ENCODE measurements around the gene HES7.
"Not testable (repeated sequence)": the region's sequence is repeated elsewhere in the genome, so short reads cannot be mapped to it uniquely, and the experiment has no call there.

The HES7 gene

GRCh38 chr17:8122924-8123694 lies 797 bp downstream of the HES7 start:
- no peak for FAIRE-seq
- peak; percentile 6 for DNase-seq (ENCODE audit: low spot score)

- DNase-seq (ENCODE audit: low spot score) = no peak
- no peak for FAIRE-seq
Observed at GRCh38 chr17:8122422-8122923, 1.4 kb downstream of the HES7 start.

- peak; percentile 42 for DNase-seq (ENCODE audit: low spot score)
- no peak for FAIRE-seq
Observed at GRCh38 chr17:8121681-8122421, 2.1 kb downstream of the HES7 start.

- DNase-seq (ENCODE audit: low spot score) = no peak
- no peak for FAIRE-seq
Observed at GRCh38 chr17:8121407-8121680, 2.6 kb downstream of the HES7 start.

GRCh38 chr17:8120520-8121406 lies 3.1 kb downstream of the HES7 start:
- FAIRE-seq (no peak), DNase-seq (ENCODE audit: low spot score) (peak; percentile 51)

- DNase-seq (ENCODE audit: low spot score) = peak; percentile 25
- no peak for FAIRE-seq
Observed at GRCh38 chr17:8119581-8120519, 4.1 kb downstream of the HES7 start.

- DNase-seq (ENCODE audit: low spot score) (peak; percentile 68), FAIRE-seq (no peak)
Observed at GRCh38 chr17:8118769-8119580, 4.9 kb downstream of the HES7 start.

GRCh38 chr17:8117980-8118768 lies 5.7 kb downstream of the HES7 start, which contains the start of gene ALOXE3:
TSS of gene ALOXE3 (minus strand) at chr17:8118514. CDS start at chr17:8117990, 524 bp downstream.
- DNase-seq (ENCODE audit: low spot score) = peak; percentile 68
- no peak for FAIRE-seq

- DNase-seq (ENCODE audit: low spot score) = no peak
- no peak for FAIRE-seq
Observed at GRCh38 chr17:8117367-8117979, 6.4 kb downstream of the HES7 start.

- no peak for DNase-seq (ENCODE audit: low spot score)
- no peak for FAIRE-seq
Observed at GRCh38 chr17:8116776-8117175, 7.1 kb downstream of the HES7 start.

- DNase-seq (ENCODE audit: low spot score) (no peak), FAIRE-seq (no peak)
Observed at GRCh38 chr17:8110907-8111306, 13.0 kb downstream of the HES7 start.

GRCh38 chr17:8110456-8110804 lies 13.5 kb downstream of the HES7 start:
- no peak for DNase-seq (ENCODE audit: low spot score)
- FAIRE-seq = no peak

- no peak for DNase-seq (ENCODE audit: low spot score)
- FAIRE-seq = no peak
Observed at GRCh38 chr17:8109661-8110455, 14.0 kb downstream of the HES7 start.

- FAIRE-seq = no peak
- no peak for DNase-seq (ENCODE audit: low spot score)
Observed at GRCh38 chr17:8108972-8109660, 14.8 kb downstream of the HES7 start.

GRCh38 chr17:8106980-8107379 lies 16.9 kb downstream of the HES7 start:
- FAIRE-seq; DNase-seq (ENCODE audit: low spot score): not testable (repeated sequence)

GRCh38 chr17:8105957-8106398 lies 17.9 kb downstream of the HES7 start:
- no peak for DNase-seq (ENCODE audit: low spot score)
- FAIRE-seq = no peak

- no peak for DNase-seq (ENCODE audit: low spot score)
- no peak for FAIRE-seq
Observed at GRCh38 chr17:8104911-8105310, 19.0 kb downstream of the HES7 start.

All from urothelium cell line (cell line).